HG03457 (cell line): ENCODE measurements around the gene PSMB8.
"Not testable (repeated sequence)": the region's sequence is repeated elsewhere in the genome, so short reads cannot be mapped to it uniquely, and the experiment has no call there.

Source experiments
- ATAC-seq: cut with Tn5 transposase; IDR thresholded peaks from one replicate; pipeline ENCODE4 v1.9.1; 2021; ENCODE audit warnings: moderate number of reproducible peaks; ENCODE audit not compliant: unreplicated experiment

Gene PSMB8

DNA sequence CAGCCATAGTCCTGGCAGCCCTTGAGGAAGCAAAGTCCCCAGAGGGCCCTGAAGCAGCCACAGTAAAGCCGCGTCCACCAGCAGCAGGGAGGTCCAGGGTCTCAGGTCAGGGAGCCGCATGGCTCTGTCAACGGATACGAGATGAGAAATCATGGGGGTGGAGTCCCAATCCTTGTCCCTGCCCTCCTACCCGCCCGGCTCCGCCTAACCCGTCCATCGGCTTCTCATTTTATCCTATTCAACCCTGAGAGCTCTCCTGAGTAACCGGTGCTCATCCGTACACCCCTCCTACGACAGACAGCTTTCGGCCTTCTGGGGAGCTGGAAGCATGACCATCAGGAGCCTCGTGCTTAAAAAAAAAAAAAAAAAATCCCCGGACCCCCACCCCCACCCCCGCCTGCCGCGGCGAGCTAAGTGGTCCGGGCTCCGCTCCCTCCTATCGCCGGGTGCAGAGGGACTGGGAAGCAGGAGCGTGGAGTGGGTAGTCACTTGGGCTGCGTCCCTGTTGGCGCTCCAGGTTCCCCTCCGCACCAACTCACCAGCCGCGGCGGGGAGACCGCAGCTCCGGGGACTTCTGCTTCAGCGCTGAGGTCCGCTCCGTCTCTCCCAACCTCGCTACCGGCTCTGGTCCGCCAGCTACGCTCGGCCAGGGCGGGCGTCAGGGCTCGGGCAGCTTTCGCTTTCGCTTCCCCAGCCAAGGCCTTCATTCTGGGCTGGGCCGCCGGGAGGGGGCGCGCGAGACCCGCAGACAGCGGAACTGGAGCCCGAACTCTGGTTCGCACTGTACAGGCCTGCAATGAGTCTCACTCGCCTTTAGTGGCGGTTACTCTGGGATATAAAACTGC lies 5.5 kb downstream of the PSMB8 start, which contains the start of gene TAP2:
TAP2 (minus strand) TSS at position 626 of the 845 bp plus-strand sequence; CDS start at position 120, 506 bp downstream.
- peak; percentile 60 for ATAC-seq

DNA sequence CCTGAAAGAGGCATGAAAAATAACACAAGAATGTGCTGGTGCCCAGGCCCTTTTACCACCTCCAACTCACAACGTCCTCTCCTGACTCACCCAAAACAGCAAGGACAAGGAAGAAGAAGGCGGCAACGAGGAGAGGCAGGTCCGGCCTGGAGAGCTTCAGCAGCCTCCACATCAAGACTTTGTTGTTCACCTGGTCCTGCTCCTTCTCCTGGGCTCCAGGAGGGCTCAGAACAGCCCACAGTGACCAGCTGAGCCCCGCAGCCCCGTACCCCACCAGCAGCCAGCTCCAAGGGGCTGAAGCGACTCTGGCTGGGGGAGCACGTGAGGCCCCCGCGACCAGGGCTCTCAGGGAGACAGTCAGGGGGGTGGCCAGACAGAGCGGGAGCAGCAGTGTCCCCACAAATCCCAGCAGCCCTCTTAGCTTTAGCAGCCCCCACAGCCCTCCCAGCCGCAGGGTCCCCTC lies 6.2 kb downstream of the PSMB8 start:
- no peak for ATAC-seq

DNA sequence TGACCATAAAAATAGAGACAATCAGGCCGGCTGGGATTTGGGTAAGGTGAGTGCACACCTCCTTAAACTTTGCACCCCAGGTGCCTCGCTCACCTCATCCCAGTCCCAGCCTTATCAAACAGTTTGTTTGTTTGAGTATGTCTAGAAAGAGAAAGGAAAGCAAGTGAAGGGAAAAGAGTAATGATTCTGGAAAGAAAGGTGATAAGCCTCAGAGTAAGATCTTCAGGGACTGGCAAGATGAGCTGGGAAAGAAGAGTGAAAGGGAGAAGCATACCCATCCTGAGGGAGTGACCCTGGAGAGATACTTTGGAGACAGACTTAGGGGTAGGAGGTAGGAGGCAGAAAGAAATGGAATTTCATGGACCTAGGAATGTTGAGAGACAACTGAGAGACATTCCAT lies 7.0 kb downstream of the PSMB8 start:
- no peak for ATAC-seq

DNA sequence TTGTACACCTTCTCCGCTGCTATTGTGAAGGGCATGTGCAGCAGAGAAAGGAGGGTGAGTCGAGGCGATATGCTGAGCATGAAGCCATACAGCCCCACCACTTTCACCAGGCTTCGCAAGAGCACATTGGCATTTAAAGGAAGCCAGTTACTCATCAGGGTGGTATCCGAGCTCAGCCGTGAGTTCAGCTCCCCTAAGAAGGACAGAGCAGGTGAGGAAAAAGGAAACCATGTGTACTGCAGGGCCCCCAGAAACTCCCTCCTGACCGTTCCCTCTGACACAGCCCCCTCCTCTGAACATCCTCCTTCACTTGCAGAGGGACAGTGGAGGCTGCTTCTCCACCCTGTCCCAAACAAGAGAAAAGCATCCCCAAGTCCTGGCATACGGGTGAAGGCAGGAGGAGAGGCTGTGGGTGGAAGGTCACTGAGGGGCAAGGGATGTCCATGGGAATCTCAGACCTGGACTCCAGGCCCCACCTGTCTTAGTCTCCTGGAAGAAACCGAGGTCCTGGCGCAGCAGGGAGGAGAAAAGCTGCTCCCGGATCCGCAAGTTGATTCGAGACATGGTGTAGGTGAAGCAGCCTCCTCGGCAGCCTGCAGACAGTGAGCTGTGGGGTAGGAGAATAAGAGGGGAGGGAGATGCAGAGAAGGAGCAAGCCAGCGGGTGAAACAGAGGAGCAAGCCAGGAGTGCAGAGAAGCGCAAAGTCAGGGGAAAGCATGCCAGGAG lies 8.5 kb downstream of the PSMB8 start:
- no peak for ATAC-seq

DNA sequence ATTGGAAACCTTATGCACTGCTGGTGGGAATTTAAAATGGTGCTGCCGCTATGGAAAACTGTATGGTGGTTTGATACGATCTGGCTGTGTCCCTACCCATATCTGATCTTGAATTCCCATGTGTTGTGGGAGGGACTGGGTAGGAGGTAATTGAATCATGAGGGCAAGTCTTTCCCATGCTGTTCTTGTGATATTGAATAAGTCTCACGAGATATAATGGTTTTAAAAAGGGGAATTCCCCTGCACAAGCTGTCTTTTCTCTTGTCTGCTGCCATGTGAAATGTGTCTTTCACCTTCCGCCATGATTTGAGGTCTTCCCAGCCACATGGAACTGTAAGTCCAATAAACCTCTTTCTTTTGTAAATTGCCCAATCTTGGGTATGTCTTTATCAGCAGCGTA lies 10.2 kb downstream of the PSMB8 start:
- ATAC-seq = no peak

DNA sequence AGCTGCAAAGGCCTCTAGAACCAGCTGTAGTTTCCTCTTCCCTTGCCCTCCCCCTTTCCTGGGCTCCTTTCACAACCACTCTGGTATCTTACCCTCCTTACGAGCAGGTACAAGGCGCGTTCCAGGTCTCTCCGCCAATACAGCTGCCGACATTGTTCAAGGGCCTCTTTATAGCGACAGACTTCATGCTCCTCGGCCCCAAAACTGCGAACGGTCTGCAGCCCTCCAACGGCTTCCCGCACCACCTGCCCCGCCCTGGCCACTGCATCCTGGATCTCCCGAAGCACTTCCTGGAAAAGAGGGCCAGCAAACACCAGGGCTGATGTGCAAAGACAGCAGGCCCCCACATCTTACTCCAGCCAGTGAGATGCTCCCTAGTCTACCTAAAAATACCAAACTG lies 11.3 kb downstream of the PSMB8 start:
- ATAC-seq = no peak

DNA sequence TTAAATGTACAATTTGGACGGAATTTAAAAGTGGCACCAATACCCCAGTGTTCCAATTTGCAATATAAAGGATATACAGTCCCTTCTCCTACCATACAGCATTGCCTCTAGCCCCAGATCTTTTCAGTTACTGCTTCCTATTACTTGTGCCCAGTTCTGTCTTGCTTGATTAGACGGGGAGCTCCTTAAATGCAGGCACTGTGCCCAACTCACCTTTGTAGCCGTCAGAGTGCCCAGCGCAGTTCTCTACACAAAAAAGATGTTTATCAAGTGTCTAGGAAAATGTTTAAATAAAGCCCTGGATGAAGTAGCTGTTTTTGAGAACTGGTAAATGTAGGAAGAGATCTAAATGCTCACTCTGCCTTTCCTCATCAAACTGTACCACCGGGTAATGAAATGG lies 12.9 kb downstream of the PSMB8 start:
- no peak for ATAC-seq

DNA sequence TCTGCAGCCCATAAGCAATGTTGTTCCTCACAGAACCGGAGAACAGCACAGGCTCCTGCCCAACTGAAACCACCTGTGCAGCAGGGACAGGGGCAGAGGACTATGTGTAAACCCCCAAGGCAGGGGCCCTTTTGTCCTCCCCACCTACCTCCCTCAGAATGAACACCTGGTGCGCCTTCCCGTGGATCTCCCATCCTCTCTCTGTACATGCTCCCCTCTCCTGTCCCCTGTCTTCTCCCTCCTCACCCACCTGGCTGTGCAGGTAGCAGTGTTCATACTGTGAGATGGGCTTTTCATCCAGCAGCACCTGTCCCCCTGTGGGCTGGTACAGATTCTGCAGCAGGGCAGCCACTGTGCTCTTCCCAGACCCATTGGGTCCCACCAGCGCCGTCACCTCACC lies 13.8 kb downstream of the PSMB8 start:
- ATAC-seq = no peak

DNA sequence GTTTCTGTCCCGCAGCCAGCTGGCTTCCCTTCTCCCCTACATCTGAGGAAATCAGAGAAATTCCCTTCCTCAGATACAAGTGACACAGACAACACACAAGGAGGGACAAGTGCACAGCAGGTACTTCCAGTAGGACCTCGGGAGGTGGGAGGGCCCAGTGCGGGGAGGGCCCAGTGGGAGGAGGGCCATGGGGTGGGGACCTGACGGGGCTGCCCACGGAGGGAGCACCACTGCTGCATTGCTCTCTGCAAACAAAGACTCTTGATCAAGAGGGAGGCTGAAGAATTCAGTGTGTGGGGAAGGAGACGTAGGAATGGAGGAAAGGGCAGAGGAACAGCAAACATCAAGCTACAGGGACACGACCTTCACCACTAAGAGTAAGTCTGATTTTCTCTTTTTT lies 14.4 kb downstream of the PSMB8 start:
- ATAC-seq = no peak

DNA sequence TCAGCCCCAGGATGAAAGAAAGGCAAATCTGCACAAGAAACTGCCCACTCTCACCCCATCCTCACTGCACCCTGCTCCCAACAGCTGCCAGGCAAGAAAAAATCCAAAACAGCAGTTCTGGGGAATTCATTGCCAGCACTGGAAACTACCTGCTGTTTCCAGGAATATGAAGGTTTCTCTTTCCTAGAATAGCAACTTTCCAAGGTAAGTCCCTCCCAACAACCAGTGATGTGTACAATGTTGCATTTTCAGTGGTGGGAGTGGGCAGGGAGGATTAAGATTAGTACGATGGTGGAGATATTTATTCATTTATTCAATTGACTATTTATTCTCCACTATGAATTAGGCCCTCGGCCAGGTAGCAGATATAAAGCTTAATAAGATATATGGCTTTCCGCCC lies 16.8 kb downstream of the PSMB8 start:
- ATAC-seq = no peak

DNA sequence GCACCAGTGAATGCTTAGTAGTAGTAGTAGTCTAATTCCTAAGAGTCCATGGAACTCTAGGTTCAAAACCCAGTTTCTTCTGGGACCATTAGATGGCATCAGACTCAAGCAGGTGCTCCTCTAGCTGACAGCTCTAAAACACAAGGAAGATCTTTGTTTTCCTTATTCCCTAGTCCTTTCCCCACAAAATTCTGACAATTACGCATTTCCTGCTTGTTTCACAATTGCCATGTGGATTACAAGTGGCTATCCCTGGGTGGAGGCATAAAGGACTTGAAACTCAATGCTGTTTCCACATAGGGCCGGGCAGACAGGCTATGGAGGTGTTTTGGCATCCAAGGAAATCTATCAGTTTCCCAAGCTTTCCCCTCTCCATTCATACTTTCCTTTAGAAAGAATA lies 17.9 kb downstream of the PSMB8 start:
- no peak for ATAC-seq

DNA sequence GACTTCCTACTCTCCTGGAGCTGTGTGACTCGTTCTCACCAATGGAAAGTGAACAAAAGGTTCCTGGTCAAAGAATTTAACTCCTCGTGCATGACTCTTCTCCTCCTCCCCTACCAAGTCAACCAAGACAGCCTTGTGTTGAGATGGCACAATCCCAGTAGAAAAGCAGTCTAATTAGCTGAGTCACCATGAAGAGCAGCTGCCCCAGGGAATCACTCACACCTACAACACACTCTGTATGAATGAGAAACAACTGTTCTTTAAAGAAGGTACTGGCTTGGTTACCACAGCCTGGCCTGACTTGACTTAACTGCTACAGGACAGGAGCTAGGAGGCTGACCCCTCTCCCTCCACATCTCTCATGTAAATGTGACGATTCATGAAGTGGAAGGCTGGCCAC lies 24.1 kb downstream of the PSMB8 start:
- ATAC-seq = no peak

DNA sequence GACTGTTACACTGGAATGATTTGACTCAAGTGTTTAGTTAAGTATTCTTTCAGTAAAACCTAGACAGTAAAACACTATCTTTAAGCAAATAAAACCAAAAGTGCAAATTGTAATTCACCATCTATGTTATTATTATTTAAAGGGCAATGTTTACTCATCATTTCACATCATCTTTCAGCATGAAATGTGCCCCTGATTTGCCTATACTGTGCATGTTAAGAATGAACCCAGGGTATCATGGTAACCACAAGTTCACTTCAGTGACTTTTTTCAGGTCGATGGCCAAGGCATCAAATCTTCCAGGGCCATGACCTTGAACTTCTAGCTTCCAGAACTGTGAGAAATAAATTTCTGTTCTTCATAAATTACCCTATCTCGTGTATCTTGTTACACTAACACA lies 25.0 kb downstream of the PSMB8 start:
- ATAC-seq = no peak

DNA sequence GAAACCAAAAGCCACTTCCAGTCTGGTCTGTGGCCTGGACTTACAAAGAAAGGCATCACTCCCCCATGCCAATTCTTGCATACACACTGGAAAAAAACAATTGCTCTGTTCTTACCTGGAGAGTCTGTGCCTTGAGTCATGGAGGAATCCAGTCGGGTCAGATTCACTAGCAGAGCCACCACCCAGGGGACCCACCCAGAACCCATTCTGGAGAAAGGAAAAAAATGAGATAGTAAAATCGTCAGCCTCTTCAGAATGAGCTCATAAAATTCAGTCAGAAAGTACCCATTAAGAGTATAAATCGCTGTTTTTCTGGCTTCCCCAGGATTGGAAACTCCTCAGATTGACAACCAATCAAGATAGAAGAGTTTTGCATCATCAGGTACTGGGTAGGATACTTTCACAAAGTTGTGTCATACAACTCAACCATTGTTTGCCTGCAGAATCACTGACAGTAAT lies 27.1 kb downstream of the PSMB8 start, which contains the start of gene HLA-DOB:
HLA-DOB (minus strand) TSS at position 257 of the 459 bp plus-strand sequence; CDS start at position 206, 51 bp downstream.
- ATAC-seq = no peak

DNA sequence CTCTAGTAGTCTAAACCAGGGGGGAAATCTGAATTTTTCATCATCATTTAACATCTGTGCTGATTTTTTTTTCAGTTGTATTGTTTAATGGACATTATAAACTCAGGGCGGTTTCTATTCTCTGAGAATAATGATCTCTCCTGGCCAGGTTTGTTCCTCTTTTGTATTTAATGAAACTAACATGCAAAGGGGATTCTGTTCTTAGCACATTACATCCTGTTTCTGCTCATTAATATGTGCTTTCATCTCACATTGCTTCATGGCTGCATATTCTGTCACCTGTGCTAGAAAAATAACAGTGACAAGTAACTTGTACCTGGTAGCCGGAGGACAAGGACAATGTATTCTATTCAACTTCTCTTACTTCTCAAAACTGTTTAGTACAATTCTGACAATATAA lies 27.9 kb downstream of the PSMB8 start:
- no peak for ATAC-seq

DNA sequence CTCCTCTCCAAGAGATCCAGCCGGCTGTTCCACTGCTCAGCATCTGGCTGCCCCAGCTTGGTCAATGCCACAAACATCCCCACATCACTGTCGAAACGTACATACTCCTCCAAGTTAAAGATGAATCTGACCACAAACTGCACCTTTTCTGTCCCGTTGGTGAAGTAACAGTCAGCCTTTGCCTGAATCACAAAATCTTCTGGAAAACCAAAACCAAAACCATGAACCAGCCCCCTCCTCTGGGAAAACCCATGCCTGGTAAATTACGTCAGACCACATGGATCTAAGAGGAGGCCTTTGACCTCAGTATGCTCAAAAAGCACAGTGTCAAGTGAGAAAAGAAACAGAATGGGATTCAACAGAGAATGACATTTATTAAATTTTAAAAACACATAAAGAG lies 28.7 kb downstream of the PSMB8 start:
- ATAC-seq = no peak

DNA sequence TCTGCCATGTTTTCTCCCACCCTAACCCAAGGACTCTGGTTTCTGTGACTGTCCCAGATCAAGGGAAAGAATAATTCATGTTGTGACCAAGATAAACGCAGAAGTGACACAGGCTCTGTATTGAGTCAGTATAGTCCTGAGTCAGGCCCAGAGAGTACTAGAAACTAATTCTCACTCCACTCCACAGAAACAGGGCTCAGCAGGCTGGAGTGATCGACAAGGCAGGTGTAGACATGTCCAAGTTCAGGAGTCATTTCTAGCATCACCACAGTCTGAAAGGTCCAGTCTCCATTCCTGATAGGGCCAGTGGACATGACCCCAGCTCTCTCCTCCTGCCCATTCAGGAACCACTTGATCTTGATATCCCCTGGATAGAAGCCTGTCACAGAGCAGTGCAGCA lies 29.7 kb downstream of the PSMB8 start:
- no peak for ATAC-seq

DNA sequence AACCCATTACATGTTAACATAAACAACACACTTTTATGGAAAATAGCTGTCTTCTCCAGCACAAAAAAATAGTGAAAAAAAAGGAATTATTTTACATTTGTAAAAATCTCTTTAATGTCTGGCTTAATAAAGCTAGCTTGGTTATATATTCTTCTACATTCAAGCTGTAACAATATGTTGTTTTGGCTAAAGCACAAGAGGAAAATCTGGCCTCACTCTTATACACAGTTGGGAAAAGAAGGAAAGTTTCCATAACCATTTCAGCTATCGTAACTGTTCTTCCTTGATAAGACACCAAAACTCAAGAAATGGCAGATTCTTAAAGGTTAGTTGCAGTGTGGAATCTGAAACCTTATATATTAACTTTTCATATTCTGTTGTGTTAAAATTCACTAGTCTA lies 34.7 kb downstream of the PSMB8 start:
- no peak for ATAC-seq

DNA sequence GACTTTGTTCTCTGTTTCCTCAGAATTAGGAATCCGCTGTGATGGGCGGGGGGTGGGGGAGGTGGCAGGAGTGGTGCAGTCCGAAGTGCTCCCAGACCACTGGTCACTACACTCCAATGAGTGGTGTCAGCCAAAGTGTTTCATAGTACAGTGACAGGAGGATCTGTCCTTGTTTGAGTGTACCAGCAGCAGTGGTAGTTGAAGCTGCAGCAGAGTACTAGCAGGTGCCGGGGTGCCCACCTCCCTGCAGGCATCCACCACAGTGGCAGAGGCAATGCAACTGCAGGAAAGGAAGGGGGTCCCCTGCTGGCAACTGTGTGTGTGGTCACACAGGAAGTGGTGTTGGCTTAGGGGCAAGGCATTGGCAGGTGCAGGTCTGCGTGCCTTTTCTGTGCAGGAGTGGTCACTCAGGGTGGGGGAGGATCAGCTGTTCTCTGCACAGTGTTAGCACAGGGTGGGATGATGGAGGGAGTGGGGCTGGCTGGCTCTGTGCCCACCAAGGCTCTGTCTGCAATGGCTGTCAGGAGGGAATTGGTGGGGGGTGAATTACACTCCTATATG lies 36.7 kb downstream of the PSMB8 start:
- ATAC-seq = no peak

DNA sequence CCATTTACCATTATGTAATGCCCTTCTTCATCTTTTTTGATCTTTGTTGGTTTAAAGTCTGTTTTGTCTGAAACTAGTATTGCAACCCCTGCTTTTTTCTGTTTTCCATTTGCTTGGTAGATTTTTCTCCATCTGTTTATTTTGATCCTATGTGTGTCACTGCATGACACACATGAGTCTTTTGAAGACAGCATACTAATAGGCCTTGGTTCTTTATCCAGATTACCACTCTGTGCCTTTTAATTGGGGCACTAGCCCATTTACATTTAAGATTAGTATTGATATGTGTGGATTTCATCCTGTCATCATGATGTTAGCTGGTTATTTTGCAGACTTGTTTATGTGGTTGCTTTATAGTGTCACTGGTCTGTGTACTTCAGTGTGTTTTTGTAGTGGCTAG lies 38.4 kb downstream of the PSMB8 start:
- not testable (repeated sequence) for ATAC-seq

DNA sequence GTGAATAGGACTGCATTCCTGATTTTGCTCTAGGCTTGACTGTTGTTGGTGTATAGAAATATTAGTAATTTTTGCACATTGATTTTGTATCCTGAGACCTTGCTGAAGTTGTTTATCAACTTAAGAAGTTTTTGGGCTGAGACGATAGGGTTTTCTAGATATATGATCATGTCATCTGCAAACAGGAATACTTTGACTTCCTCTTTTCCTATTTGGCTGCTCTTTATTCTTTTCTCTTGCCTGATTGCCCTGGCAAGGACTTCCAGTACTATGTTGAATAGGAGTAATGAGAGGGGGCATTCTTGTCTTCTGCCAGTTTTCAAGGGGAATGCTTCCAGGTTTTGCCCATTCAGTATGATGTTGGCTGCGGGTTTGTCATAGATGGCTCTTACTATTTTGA lies 40.4 kb downstream of the PSMB8 start:
- no peak for ATAC-seq

DNA sequence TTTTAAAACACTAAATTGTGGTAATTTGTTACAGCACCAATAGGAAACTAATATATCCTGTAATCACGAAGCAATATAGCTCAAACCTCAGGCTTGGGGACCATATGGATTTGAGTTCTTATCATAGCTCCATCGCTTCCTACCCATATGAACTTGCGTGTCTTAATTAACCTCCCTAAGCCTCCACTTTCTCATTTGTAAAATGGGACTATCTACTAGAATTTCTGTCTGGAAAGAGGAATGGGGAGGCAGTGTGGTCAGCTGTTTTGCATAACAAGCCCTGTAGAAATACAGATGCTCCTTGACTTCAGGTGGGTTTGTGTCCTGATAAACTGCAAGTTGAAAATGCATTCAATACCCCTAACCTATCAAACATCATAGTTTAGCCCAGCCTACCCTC lies 44.1 kb downstream of the PSMB8 start:
- no peak for ATAC-seq
